Calu3 (cell line): ENCODE data around the gene CATSPER3. TPM values are rescaled to one million over a fixed set of nuclear protein-coding genes. Genes with fewer than 3 reads are reported as not detected.

ENCODE experiments used
- BruUV-seq: library from RNA; stranded (reverse); fragments of 400-500 nt; replicated peaks from 2 replicates; lab custom pipeline; 2021; lab: Mats Ljungman, UMichigan
- CTCF ChIA-PET: fragments of 300-600 bp; sonication (Branson Sonifier 250); formaldehyde crosslinking; loops from one replicate; lab custom pipeline; 2022; ENCODE audit warnings: antibody characterized with exemption; lab: Charles Lee
- DNase-seq: peaks from one replicate; pipeline ENCODE4 v3.0.0; 2022
- H3K27ac Mint-ChIP-seq: one replicate; pipeline ENCODE4 v1.8.0; 2022; ENCODE audit warnings: mixed read lengths; ENCODE audit not compliant: unreplicated experiment
- H3K27me3 Mint-ChIP-seq: one replicate; pipeline ENCODE4 v1.8.0; 2022; ENCODE audit warnings: mixed read lengths; ENCODE audit not compliant: unreplicated experiment
- H3K36me3 Mint-ChIP-seq: one replicate; pipeline ENCODE4 v1.8.0; 2022; ENCODE audit warnings: mild to moderate bottlenecking, moderate library complexity, mixed read lengths; ENCODE audit not compliant: insufficient read depth, unreplicated experiment
- H3K4me1 Mint-ChIP-seq: one replicate; pipeline ENCODE4 v1.8.0; 2022; ENCODE audit warnings: mild to moderate bottlenecking, low read depth, mixed read lengths; ENCODE audit not compliant: unreplicated experiment
- H3K4me3 Mint-ChIP-seq: one replicate; pipeline ENCODE4 v1.8.0; 2022; ENCODE audit warnings: mild to moderate bottlenecking, low read depth, moderate library complexity, mixed read lengths; ENCODE audit not compliant: unreplicated experiment
- H3K9me3 Mint-ChIP-seq: one replicate; pipeline ENCODE4 v1.8.0; 2022; ENCODE audit warnings: low read depth, mixed read lengths; ENCODE audit not compliant: unreplicated experiment
- CTCF ChIP-seq: fragments of 200-600 bp; IDR thresholded peaks from one replicate; pipeline ENCODE4 v1.8.0; 2022; ENCODE audit warnings: antibody characterized with exemption; ENCODE audit not compliant: unreplicated experiment
- intact Hi-C: fragments of 100-400 bp; cut with micrococcal nuclease; formaldehyde crosslinking; loops from one replicate; pipeline ENCODE4 v1.10.0; 2022; ENCODE audit not compliant: unreplicated experiment
- total RNA-seq: library from RNA; stranded (reverse); gene quantifications from 2 replicates; pipeline ENCODE4 v1.2.3, GENCODE V29; 2022

Gene CATSPER3
- total RNA-seq, 1 experiment from 2014 or later, result 1.5 TPM

- Mint-ChIP-seq H3K36me3 (no peaks in the 10 kb centered on the region), H3K4me1 (peaks cover 11% of the 10 kb centered on the region), H3K9me3 (no peaks in the 10 kb centered on the region), H3K4me3 (no peak overlapping the region), H3K27me3 (no peaks in the 10 kb centered on the region), H3K27ac (no peak overlapping the region)
- intact Hi-C loops, result no loop called here
- no peak for DNase-seq
- CTCF ChIA-PET, result no interaction called here
- no TSS peak for BruUV-seq
- no peak for TF ChIP-seq CTCF
These were observed 40.8 kb downstream of the CATSPER3 start for GRCh38 chr5:135008556-135008955.

GRCh38 chr5:135008981-135009735 is 41.5 kb downstream of the CATSPER3 start:
- BruUV-seq, result no TSS peak

GRCh38 chr5:135009736-135010501 is 42.2 kb downstream of the CATSPER3 start:
- Mint-ChIP-seq H3K4me3 (no peak overlapping the region), H3K4me1 (peaks cover 6% of the 10 kb centered on the region), H3K9me3 (no peaks in the 10 kb centered on the region), H3K27me3 (no peaks in the 10 kb centered on the region), H3K36me3 (no peaks in the 10 kb centered on the region), H3K27ac (no peak overlapping the region)
- no peak for TF ChIP-seq CTCF
- DNase-seq, result no peak
- CTCF ChIA-PET, result interaction anchor here (1.2 to 1.9 kb wide), 2 partner anchors 177 to 182 kb away, joined by 3 to 5 read pairs; no protein-coding TSS in a partner anchor
- intact Hi-C loops, result no loop called here
- no TSS peak for BruUV-seq

More at GRCh38 chr5:135008981-135009735, 41.5 kb downstream of the CATSPER3 start:
- Mint-ChIP-seq H3K9me3 (no peaks in the 10 kb centered on the region), H3K4me3 (no peak overlapping the region), H3K4me1 (peaks cover 8% of the 10 kb centered on the region), H3K36me3 (no peaks in the 10 kb centered on the region), H3K27ac (no peak overlapping the region), H3K27me3 (no peaks in the 10 kb centered on the region)
- CTCF ChIA-PET, result no interaction called here
- intact Hi-C loops, result no loop called here
- no peak for DNase-seq
- no peak for TF ChIP-seq CTCF

- Mint-ChIP-seq H3K9me3 (no peaks in the 10 kb centered on the region), H3K4me1 (peaks cover 6% of the 10 kb centered on the region), H3K4me3 (no peak overlapping the region), H3K36me3 (no peaks in the 10 kb centered on the region), H3K27me3 (no peaks in the 10 kb centered on the region), H3K27ac (no peak overlapping the region)
- intact Hi-C loops, result loop anchor here (1.0 kb wide), 1 partner anchor 181 kb away; no protein-coding TSS in a partner anchor
- DNase-seq, result peak; percentile 30
- CTCF ChIA-PET, result interaction anchor here (0.6 to 1.9 kb wide), 3 partner anchors 102 to 181 kb away, joined by 3 to 5 read pairs (median 5); no protein-coding TSS in a partner anchor
- TF ChIP-seq CTCF, result peak; percentile 50
- BruUV-seq, result no TSS peak
These were observed 43.0 kb downstream of the CATSPER3 start for GRCh38 chr5:135010502-135011354.
